Parathyroid adenoma (tissue), 2 donors: ENCODE results near the gene NEK1.
"Not testable (repeated sequence)": the region's sequence is repeated elsewhere in the genome, so short reads cannot be mapped to it uniquely, and the experiment has no call there.

Experiments used
- H2AFZ ChIP-seq: fragments of 300-600 bp; sonication (generic); one replicate; pipeline ENCODE4 v1.7.0; 2017; ENCODE audit warnings: antibody characterized with exemption, mild to moderate bottlenecking
- H3K27ac ChIP-seq: fragments of 300-600 bp; sonication (generic); one replicate; pipeline ENCODE4 v1.7.0; 2017
- H3K27me3 ChIP-seq: fragments of 300-600 bp; sonication (generic); one replicate; pipeline ENCODE4 v1.7.0; 2017; ENCODE audit warnings: low read length; ENCODE audit not compliant: control insufficient read depth, insufficient read depth
- H3K36me3 ChIP-seq: fragments of 300-600 bp; sonication (generic); one replicate; pipeline ENCODE4 v1.7.0; 2017; ENCODE audit warnings: low read length; ENCODE audit not compliant: control insufficient read depth, insufficient read depth
- H3K4me1 ChIP-seq: fragments of 300-600 bp; sonication (generic); one replicate; pipeline ENCODE4 v1.7.0; 2017; ENCODE audit warnings: control low read depth
- H3K4me2 ChIP-seq: fragments of 300-600 bp; sonication (generic); one replicate; pipeline ENCODE4 v1.7.0; 2017; ENCODE audit warnings: low read length
- H3K4me3 ChIP-seq: fragments of 300-600 bp; sonication (generic); one replicate; pipeline ENCODE4 v1.7.0; 2017; ENCODE audit warnings: low read depth, low read length
- H3K79me2 ChIP-seq: fragments of 300-600 bp; sonication (generic); one replicate; pipeline ENCODE4 v1.7.0; 2017; ENCODE audit warnings: control low read depth
- H3K9ac ChIP-seq: fragments of 300-600 bp; sonication (generic); one replicate; pipeline ENCODE4 v1.7.0; 2017; ENCODE audit warnings: mild to moderate bottlenecking
- H3K9me3 ChIP-seq: fragments of 300-600 bp; sonication (generic); one replicate; pipeline ENCODE4 v1.7.0; 2017; ENCODE audit warnings: low read length; ENCODE audit not compliant: control insufficient read depth
- CTCF ChIP-seq: fragments of 300-600 bp; sonication (generic); IDR thresholded peaks from one replicate; pipeline ENCODE4 v1.7.0; 2017; ENCODE audit warnings: antibody characterized with exemption, mild to moderate bottlenecking
- donor health status: primary hyperparathyroidism.

The NEK1 gene

GRCh38 chr4:169625886-169626285, 13.5 kb upstream of the NEK1 start:
- no peak overlapping the region for H3K4me2 ChIP-seq
- H3K27me3 ChIP-seq = no peaks in the 10 kb centered on the region
- no peak overlapping the region for H2AFZ ChIP-seq
- no peaks in the 10 kb centered on the region for H3K4me1 ChIP-seq
- no peak for TF ChIP-seq CTCF
- no peak overlapping the region for H3K9ac ChIP-seq
- H3K36me3 ChIP-seq = no peaks in the 10 kb centered on the region
- peaks cover 11% of the 10 kb centered on the region for H3K79me2 ChIP-seq
- H3K4me3 ChIP-seq = no peak overlapping the region
- no peak overlapping the region for H3K27ac ChIP-seq
- H3K9me3 ChIP-seq = no peaks in the 10 kb centered on the region

- not testable (repeated sequence) for H3K27ac ChIP-seq, H3K9ac ChIP-seq, H3K4me1 ChIP-seq, H3K27me3 ChIP-seq, H3K9me3 ChIP-seq, H3K4me3 ChIP-seq, H3K36me3 ChIP-seq, H2AFZ ChIP-seq, H3K4me2 ChIP-seq
- peaks cover 11% of the 10 kb centered on the region for H3K79me2 ChIP-seq
These were observed 11.6 kb upstream of the NEK1 start for GRCh38 chr4:169624012-169624411.

- no peak overlapping the region for H3K9ac ChIP-seq
- H3K4me1 ChIP-seq = no peaks in the 10 kb centered on the region
- H3K27ac ChIP-seq = no peak overlapping the region
- no peak overlapping the region for H3K4me2 ChIP-seq
- no peak overlapping the region for H2AFZ ChIP-seq
- H3K9me3 ChIP-seq = no peaks in the 10 kb centered on the region
- H3K27me3 ChIP-seq = no peaks in the 10 kb centered on the region
- no peak for TF ChIP-seq CTCF
- peaks cover 9% of the 10 kb centered on the region for H3K79me2 ChIP-seq
- no peak overlapping the region for H3K4me3 ChIP-seq
- H3K36me3 ChIP-seq = no peaks in the 10 kb centered on the region
These were observed 10.2 kb upstream of the NEK1 start for GRCh38 chr4:169622566-169622965.

- no peak overlapping the region for H2AFZ ChIP-seq
- no peak overlapping the region for H3K9ac ChIP-seq
- H3K4me1 ChIP-seq = no peaks in the 10 kb centered on the region
- H3K79me2 ChIP-seq = peaks cover 9% of the 10 kb centered on the region
- no peak overlapping the region for H3K27ac ChIP-seq
- no peaks in the 10 kb centered on the region for H3K36me3 ChIP-seq
- peak overlapping the region; percentile 92 for H3K4me2 ChIP-seq
- H3K4me3 ChIP-seq = peak overlapping the region; percentile 44
- no peak for TF ChIP-seq CTCF
- no peaks in the 10 kb centered on the region for H3K9me3 ChIP-seq
- no peaks in the 10 kb centered on the region for H3K27me3 ChIP-seq
These were observed 9.5 kb upstream of the NEK1 start for GRCh38 chr4:169621731-169622492.

GRCh38 chr4:169620880-169621248, 8.5 kb upstream of the NEK1 start:
- peak overlapping the region; percentile 99 for H3K4me3 ChIP-seq
- TF ChIP-seq CTCF = no peak
- H3K27me3 ChIP-seq = no peaks in the 10 kb centered on the region
- peak overlapping the region; percentile 92 for H3K4me2 ChIP-seq
- no peaks in the 10 kb centered on the region for H3K36me3 ChIP-seq
- no peaks in the 10 kb centered on the region for H3K4me1 ChIP-seq
- H3K27ac ChIP-seq = peak overlapping the region; percentile 97
- H3K9ac ChIP-seq = peak overlapping the region; percentile 46
- peaks cover 5% of the 10 kb centered on the region for H3K79me2 ChIP-seq
- H3K9me3 ChIP-seq = no peaks in the 10 kb centered on the region
- H2AFZ ChIP-seq = peak overlapping the region; percentile 80
